Stimulated activated effector memory CD8-positive, alpha-beta T cell treated with anti-CD3 and anti-CD28 coated beads, Interleukin-12 subunit alpha, Interleukin-12 subunit beta, amount 100 ng/mL, for 72 hours (primary cell): ENCODE data around the gene CHSY1.

Experiments
- ATAC-seq: fragments of 150-1000 bp; cut with Tn5 transposase; 2 replicates; pipeline ENCODE4 v1.10.0; 2021
- DNase-seq, 2 donors: peaks; one replicate each; pipeline ENCODE4 v3.0.0; 2021 to 2022; ENCODE audit warnings: low spot score in 2 of 2
- H3K27ac Mint-ChIP-seq: one replicate; pipeline ENCODE4 v1.8.0; 2022; ENCODE audit warnings: mild to moderate bottlenecking, mixed read lengths
- H3K36me3 Mint-ChIP-seq: one replicate; pipeline ENCODE4 v1.8.0; 2022; ENCODE audit warnings: mild to moderate bottlenecking, mixed read lengths
- H3K4me1 Mint-ChIP-seq: one replicate; pipeline ENCODE4 v1.8.0; 2022; ENCODE audit warnings: mixed read lengths
- H3K4me3 Mint-ChIP-seq: one replicate; pipeline ENCODE4 v1.8.0; 2022; ENCODE audit warnings: mild to moderate bottlenecking, mixed read lengths
- H3K9me3 Mint-ChIP-seq: one replicate; pipeline ENCODE4 v1.8.0; 2022; ENCODE audit warnings: mixed read lengths

Gene CHSY1

DNA sequence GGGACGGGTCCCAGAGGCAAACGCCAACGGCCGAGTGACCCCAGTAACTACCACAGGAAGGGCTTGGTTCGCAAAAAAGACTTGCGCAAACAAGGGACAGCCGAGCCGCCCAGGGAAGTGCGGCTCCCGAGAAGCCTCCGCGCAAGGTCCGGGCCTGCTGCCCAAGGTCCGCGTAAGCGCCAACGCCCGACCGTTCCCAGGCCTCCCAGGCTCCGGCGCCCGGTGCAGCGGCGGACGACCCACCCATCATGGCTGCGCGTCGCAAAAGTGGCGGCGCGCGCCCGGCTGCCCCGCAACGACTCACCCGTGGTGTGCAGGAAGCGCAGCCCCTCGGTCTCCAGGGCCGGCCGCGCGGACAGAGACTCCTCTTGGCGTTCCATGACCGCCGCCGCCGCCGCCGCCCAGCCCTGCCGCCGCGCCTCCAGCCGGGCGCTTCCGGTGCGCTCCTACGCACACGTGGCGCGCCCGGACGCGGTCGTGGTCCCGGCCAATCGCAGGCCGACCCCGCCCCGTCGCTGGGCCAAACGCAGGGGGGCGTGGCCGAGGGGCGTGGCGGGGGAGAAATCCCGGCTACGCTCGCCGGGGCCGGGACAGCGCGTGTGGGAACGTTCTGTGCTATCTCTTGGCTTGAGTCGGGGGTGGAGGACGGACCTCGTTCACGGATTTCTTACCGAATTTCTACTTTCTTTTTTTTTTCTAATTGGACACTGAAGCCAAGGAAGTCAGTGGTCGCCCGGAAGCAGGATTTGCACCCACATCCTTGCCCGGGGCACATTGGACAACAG, 25.4 kb upstream of the CHSY1 start, which contains the start of gene SELENOS:
Gene SELENOS (minus strand): TSS at position 448 of the 785 bp plus-strand sequence. CDS start 68 bp downstream, at position 380.
- peaks cover 89% of the 10 kb centered on the region for H3K36me3 Mint-ChIP-seq
- H3K4me1 Mint-ChIP-seq: peaks cover 41% of the 10 kb centered on the region
- peak within 1 kb of the TSS; percentile 98 for H3K4me3 Mint-ChIP-seq
- ATAC-seq (peak; percentile 94), DNase-seq (peak; percentile 88 to 92)
- peak within 1 kb of the TSS; percentile 95 for H3K27ac Mint-ChIP-seq
- H3K9me3 Mint-ChIP-seq: no peaks in the 10 kb centered on the region

DNA sequence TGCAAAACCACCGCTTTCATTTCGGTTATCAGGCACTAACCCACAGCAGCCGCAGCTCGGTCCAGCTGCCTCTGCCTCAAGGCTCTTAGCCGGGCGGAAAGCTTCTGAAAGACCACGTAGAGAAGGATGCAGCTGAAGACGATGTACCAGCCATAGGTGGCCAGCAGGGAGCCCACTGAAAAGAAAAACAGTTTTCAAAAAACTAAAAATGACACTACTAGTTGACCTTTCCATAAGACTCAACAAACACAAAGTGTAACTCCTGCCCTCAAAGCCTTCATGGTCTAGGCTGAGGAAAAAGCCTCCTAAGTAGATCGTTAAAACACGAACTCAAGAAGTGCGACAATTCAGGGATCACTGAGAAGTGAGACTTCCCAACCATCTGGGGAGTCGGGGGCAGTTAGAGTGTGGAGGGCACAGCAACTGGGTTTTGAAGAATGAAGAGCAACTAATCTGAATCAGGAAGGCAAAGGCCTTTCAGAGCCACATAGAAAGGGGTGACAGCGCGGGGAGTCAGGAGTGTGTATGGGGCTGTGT, 24.7 kb upstream of the CHSY1 start:
- peaks cover 41% of the 10 kb centered on the region for H3K4me1 Mint-ChIP-seq
- ATAC-seq (peak; percentile 68), DNase-seq (peak in 1 of 2 donors; percentile 69)
- no peaks in the 10 kb centered on the region for H3K9me3 Mint-ChIP-seq
- H3K4me3 Mint-ChIP-seq: peak overlapping the region; percentile 98
- peaks cover 89% of the 10 kb centered on the region for H3K36me3 Mint-ChIP-seq
- peak overlapping the region; percentile 95 for H3K27ac Mint-ChIP-seq

DNA sequence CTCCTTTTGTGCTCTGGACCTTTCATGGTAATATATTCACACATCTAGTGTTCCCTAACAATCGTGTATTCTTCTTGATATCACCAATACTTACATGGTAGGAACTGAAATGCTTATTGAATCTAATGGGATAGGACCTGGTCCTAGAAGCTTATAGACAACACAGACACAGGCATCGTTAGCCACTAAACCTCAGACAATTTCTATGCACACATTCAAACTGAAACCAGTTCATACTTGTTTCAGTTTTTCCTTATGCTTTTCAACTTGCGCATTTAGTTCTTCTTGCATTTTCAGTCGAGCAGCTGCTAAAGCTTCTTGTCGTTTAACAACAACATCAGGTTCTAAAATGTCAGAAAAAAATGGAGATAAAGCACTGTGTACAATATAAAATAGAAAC, 23.2 kb upstream of the CHSY1 start:
- DNase-seq (no peak), ATAC-seq (peak; percentile 36)
- Mint-ChIP-seq H3K9me3 (no peaks in the 10 kb centered on the region), H3K4me1 (peaks cover 41% of the 10 kb centered on the region), H3K27ac (peak overlapping the region; percentile 90), H3K36me3 (peaks cover 89% of the 10 kb centered on the region), H3K4me3 (peak overlapping the region; percentile 98)

DNA sequence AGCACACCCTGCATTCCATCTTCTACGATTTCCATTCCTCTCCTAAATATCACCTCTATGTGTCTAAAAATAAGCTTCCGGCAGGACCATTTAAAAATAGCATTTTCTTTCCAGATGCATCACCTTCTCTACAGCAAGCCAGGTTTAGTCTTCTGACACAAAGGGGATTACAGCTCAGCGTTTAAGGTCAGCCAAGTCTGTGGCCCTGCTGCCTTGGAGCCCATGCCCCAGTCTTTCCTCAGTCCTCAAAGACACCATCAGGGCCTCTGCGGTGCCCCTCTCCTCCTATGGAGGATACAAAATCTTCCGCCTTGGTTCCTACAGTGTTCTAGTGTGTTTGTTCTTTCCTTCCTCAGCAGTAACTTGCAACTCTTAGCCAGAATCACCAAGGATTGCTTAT, 21.7 kb upstream of the CHSY1 start:
- no peak for DNase-seq
- peak overlapping the region; percentile 4 for H3K27ac Mint-ChIP-seq

DNA sequence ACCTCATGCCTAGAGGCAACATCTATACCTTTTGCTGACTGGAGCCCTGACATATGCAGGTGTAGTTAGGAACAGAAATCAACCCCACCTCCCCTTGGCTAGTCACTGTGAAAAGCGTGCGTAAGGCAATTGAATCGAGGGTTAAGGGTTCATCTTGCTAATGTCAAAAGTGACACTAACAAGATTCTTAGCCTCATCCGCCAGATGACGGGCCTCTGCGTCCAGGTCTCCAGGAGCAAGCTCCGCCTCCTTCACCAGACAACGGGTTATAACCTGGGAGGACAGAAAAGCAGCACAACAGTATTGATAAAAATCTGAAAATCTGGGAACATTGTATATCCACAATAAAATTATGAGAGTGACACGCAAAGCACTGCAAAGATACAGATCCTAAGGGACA, 20.7 kb upstream of the CHSY1 start:
- Mint-ChIP-seq H3K9me3 (no peaks in the 10 kb centered on the region), H3K27ac (no peak overlapping the region), H3K36me3 (peaks cover 86% of the 10 kb centered on the region), H3K4me3 (no peak overlapping the region), H3K4me1 (peaks cover 42% of the 10 kb centered on the region)
- DNase-seq: no peak
- no peak for ATAC-seq

More for the DNA sequence above, 21.7 kb upstream of the CHSY1 start:
- H3K36me3 Mint-ChIP-seq: peaks cover 89% of the 10 kb centered on the region
- peaks cover 48% of the 10 kb centered on the region for H3K4me1 Mint-ChIP-seq
- H3K4me3 Mint-ChIP-seq: no peak overlapping the region
- H3K9me3 Mint-ChIP-seq: no peaks in the 10 kb centered on the region
- ATAC-seq: no peak

DNA sequence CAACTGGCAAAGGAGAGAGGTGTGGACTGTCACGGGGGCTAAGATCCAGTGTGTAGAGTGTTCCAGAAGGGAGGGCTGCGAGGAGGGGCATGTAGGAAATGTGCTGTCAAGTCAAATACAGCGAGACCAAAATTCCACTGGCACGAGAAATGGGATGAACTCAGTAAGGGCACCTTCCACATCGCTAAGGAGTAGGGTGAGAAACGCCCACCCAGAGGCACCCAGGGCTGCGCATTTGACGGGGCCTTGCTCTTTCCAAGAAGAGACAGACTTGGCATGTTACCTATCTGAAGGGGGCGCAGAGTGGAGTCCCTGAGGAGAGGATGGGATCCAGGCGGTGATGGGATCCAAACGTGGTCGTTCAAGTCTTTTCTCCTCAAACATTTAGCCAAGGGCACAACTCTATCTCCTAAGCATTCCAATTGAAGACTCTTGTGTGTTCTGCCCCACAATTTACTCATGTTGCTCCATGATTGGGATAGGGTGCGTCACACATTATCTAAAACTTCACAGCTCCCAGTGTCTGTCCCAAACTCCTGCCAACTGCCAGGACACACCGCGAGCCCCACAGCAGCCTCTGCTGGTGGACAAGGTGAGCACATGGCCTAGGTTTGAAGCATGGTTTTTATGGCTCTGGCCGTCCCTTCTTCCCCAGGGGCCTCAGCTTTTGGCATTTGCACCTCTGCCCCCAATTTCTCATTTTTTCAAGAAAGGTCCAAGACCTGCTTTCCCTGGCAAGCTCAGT, 17.8 kb upstream of the CHSY1 start:
- DNase-seq (no peak), ATAC-seq (no peak)
- Mint-ChIP-seq H3K9me3 (no peaks in the 10 kb centered on the region), H3K4me3 (no peak overlapping the region), H3K4me1 (peaks cover 19% of the 10 kb centered on the region), H3K36me3 (peaks cover 61% of the 10 kb centered on the region), H3K27ac (no peak overlapping the region)

DNA sequence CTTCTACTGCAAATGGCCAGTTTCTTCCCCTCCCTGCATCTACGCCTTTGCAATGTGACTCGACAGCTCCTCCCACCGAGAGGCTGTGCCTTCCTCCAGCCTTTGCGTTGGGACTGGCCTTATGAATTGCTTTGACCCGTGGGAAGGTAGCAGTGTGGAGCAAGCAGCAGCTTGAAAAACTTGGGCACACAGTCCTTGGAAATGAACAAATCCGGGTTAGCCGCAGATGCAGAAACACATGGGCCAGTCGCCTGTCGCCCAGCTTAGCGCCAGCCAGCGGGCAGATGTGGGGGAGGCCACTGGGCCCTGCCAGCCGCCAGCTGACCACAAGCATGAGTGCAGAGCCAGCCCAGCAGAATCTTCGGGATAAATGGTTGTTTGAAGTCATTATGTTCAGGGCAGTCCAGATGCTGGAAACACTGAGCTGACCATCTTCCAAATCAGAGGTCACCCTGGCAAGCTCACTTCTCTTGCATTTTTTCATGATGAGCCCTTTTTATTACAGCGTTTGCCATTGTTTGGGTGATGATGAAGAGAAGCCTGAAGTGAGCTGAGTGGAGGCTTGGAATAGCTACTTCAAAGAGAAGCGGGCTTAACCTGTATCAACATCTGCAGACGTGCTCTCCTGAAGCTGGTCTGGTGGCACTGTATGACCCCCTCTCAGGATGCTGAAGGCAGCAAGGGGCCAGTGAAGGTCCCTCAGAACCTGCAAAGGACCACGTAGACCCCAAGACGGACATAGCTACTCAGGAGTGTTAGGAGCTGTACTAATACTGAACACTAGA, 15.7 kb upstream of the CHSY1 start:
- Mint-ChIP-seq H3K9me3 (no peaks in the 10 kb centered on the region), H3K4me3 (no peak overlapping the region), H3K27ac (no peak overlapping the region), H3K36me3 (peaks cover 40% of the 10 kb centered on the region), H3K4me1 (peaks cover 13% of the 10 kb centered on the region)
- no peak for ATAC-seq
- no peak for DNase-seq

DNA sequence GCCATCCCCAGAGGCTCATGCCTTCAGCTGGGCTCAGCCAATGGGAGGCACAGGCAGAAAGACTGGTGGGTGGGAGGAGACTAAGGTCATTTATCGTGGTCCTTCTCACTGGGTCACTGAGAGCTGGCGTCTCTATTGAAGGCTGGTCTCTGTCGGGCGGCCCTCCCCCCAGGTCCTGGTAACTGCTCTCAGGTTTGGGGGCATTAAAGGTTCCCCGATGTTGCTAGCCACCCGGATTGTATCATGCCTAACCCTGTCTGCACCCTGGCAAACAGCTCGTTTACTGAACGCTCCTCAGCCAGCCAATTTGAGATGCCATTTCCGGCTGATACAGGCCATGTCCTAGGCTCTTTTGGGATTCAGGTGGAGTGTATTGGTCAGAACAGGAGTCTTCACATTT, 14.9 kb upstream of the CHSY1 start:
- Mint-ChIP-seq H3K36me3 (peaks cover 32% of the 10 kb centered on the region), H3K9me3 (no peaks in the 10 kb centered on the region), H3K4me1 (peaks cover 13% of the 10 kb centered on the region), H3K4me3 (no peak overlapping the region), H3K27ac (no peak overlapping the region)
- ATAC-seq: no peak
- DNase-seq: no peak

DNA sequence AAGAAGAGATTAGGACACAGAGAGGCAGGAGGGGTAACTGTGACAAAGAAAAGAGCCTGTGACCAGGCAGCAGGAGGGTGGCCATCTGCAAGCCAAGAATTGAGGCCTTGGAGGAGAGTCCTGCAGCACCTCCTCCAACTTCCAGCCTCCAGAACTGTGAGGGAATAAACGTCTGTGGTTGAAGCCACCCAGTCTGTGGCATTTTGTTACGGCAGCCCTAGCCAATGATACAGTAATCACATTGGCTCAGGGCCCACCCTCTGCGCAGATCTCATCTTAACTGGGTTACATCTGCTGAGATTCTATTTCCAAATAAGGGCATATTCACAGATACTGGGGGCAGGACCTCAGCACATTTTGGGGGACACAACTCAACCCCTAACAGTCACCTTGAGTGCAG, 14.2 kb upstream of the CHSY1 start:
- H3K9me3 Mint-ChIP-seq: no peaks in the 10 kb centered on the region

DNA sequence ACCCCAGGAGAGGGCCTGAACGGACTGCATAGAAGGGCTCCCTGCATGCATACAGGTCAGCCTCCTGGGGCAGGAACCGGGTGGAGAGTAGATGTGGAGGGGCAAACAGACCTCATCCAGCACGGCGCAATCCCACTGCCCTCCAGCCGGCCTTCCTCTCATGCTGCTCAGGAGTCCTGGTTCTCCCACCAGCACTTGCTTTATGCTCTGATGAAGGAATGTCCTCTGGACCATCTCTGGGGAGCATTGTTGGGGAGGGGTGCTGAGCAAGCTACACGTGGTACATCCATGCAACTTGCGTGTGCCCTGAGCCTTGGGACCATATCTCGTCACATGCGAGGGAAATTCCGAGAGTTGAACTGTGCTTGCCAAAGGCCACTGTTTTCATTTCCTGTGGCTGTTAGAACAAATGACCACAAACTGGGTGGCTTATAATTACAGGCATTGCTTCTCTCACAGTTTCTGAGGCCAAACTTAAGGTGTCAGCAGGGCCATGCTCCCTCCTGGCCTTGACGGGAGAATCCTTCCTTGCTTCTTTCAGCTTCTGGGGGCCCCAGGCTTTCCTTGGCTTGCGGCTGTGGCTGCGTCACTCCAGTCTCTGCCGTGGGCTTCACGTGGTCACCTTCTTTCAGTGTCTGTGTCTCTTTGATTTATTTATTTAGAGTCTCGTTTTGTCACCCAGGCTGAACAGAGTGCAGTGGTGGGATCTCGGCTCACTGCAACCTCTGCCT, 13.2 kb upstream of the CHSY1 start:
- Mint-ChIP-seq H3K9me3 (no peaks in the 10 kb centered on the region), H3K27ac (peak overlapping the region; percentile 40), H3K36me3 (peaks cover 15% of the 10 kb centered on the region), H3K4me1 (peaks cover 13% of the 10 kb centered on the region), H3K4me3 (no peak overlapping the region)
- ATAC-seq: no peak
- DNase-seq: no peak

More for the DNA sequence above, 14.2 kb upstream of the CHSY1 start:
- Mint-ChIP-seq H3K36me3 (peaks cover 25% of the 10 kb centered on the region), H3K4me3 (no peak overlapping the region), H3K4me1 (peaks cover 13% of the 10 kb centered on the region), H3K27ac (no peak overlapping the region)
- ATAC-seq (no peak), DNase-seq (no peak)

DNA sequence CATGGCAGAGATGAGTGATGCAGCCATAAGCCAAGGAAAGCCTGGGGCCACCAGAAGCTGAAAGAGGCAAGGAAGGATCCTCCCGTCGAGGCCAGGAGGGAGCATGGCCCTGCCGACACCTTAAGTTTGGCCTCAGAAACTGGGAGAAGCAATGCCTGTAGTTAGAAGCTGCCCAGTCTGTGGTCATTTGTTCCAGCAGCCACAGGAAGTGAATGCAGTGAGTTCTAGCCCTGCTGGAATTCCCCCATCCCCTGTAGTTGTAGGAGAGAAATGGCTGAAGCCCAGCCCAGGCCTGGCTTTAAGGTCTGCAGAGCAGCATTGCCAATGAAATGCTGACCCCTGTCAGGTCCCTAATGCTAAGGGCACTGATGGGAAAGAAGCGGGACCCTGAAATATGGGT, 12.2 kb upstream of the CHSY1 start:
- H3K4me1 Mint-ChIP-seq: peaks cover 10% of the 10 kb centered on the region
- peak overlapping the region; percentile 40 for H3K27ac Mint-ChIP-seq
- no peaks in the 10 kb centered on the region for H3K9me3 Mint-ChIP-seq
- peaks cover 5% of the 10 kb centered on the region for H3K36me3 Mint-ChIP-seq
- DNase-seq (no peak), ATAC-seq (peak; percentile 19)
- no peak overlapping the region for H3K4me3 Mint-ChIP-seq

DNA sequence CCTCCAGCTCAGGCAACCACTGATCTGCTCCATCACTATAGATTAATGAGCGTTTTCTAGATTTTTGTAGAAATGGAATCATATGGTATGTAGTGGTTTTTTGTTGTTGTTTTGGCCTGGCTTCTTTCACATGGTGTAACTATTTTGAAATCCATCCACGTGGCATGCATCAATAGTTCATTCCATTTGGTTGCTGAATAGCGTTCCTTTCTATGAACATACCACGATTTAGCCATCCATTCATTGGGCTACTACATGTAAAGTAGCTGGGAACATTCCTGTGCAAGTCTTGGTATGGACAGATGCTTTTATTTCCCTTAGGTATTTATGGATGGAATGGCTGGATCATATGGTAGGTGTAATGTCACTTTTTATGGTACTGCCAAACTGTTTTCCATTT, 10.7 kb upstream of the CHSY1 start:
- ATAC-seq (no peak), DNase-seq (no peak)
- Mint-ChIP-seq H3K4me1 (peaks cover 6% of the 10 kb centered on the region), H3K27ac (no peak overlapping the region), H3K4me3 (no peak overlapping the region), H3K9me3 (no peaks in the 10 kb centered on the region), H3K36me3 (no peaks in the 10 kb centered on the region)

DNA sequence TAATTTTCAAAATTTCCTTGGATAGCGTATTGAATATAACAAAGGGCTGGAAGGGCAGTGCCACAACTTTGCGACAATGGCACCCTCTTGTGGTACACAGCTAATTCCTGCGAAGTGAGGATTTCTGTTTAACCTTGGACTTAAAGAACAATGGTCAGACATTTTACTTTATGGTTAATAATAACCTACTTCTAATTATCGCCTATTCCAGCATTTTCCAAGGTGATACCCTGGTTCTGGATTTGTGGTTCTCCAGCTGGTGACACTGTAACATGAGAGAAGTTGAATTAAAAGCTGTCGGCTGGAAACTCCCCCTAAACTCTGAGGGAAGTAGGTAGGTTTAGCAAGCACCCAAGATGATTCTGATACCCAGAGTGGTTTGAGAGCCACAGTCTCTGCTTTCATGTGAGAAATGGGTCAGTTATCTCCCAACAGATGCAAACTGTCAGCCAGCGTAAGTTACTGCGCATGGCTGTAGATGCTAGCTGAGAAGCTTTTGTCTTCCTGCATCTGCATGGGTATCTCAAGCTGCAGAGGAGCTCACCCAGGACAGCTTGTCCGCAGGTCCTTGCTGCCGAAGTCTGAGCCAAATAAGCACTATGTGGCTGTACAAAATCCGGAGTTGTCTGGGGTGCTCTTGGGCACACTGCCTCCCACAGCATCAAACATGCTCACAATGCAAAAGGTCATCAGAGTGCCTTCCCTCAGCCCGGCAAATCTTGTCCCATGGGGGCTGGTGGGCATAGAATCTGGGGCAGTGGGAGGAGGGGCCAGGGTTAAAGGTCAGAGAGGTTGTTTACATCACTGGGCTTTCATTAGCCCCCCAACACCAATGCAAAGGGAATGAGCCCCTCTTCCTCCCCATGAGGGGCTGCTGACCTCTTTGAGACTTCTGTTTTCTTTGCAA, 6.6 kb upstream of the CHSY1 start:
- Mint-ChIP-seq H3K9me3 (no peaks in the 10 kb centered on the region), H3K4me3 (no peak overlapping the region), H3K4me1 (peaks cover 27% of the 10 kb centered on the region), H3K27ac (peak overlapping the region; percentile 74), H3K36me3 (no peaks in the 10 kb centered on the region)
- ATAC-seq (peak; percentile 62), DNase-seq (no peak)

DNA sequence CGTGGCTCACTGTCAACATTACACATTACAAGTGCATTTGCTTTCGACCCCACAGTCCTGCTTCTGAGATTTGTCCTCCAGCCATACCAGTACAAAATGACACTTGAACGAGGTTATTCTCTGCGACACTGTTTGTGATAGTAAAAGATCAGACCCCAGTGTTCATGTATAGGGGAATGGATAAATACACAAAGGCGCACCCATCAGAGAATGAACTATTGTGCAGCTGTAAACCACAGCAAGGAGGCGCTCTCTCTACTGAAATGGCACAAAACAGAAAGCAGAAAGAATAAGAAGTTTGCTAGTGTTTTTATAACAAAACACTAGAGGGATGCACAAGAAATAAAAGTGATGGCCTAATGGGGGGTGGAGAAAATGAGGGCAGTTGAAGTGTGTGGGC, 4.9 kb upstream of the CHSY1 start:
- peaks cover 22% of the 10 kb centered on the region for H3K4me1 Mint-ChIP-seq
- DNase-seq: no peak

More for the DNA sequence above, 4.9 kb upstream of the CHSY1 start:
- H3K9me3 Mint-ChIP-seq: no peaks in the 10 kb centered on the region
- H3K27ac Mint-ChIP-seq: no peak overlapping the region
- H3K36me3 Mint-ChIP-seq: peaks cover 12% of the 10 kb centered on the region
- ATAC-seq: no peak
- H3K4me3 Mint-ChIP-seq: no peak overlapping the region
